Articular chondrocyte of knee joint (primary cell): Measurements from ENCODE around the gene BEND4. TPM values are rescaled to one million over a fixed set of nuclear protein-coding genes. Genes with fewer than 3 reads are reported as not detected.

Source experiments
- total RNA-seq: library from RNA; depleted of rRNA; stranded (reverse); fragments of >200 nt; gene quantifications from 2 replicates; pipeline ENCODE4 v1.2.3, GENCODE V29; 2012

Gene BEND4
- total RNA-seq = 0.11 TPM in 1 of 2 replicates, not detected in the other

GRCh38 chr4:42152507-42153504 lies at the start of gene BEND4:
BEND4 (minus strand) TSS chr4:42152655; CDS start chr4:42152143, 512 bp downstream.

Other genes with a start within 250 kb of the BEND4 start
- gene TMEM33, start 217.2 kb downstream of the BEND4 start, total RNA-seq = 54.0 and 55.6 TPM in 2 replicates
- gene DCAF4L1, start 170.9 kb downstream of the BEND4 start, total RNA-seq = 0.22 and 0.26 TPM in 2 replicates
- gene SLC30A9, start 162.1 kb downstream of the BEND4 start, total RNA-seq = 73.6 and 76.8 TPM in 2 replicates
- gene SHISA3, start 244.8 kb upstream of the BEND4 start, total RNA-seq = 1.2 and 3.6 TPM in 2 replicates